ENCODE data around the gene MARS1. TPM values are rescaled to one million over a fixed set of nuclear protein-coding genes. Genes with fewer than 3 reads are reported as not detected.
"Not testable (repeated sequence)": the region's sequence is repeated elsewhere in the genome, so short reads cannot be mapped to it uniquely, and the experiment has no call there.

Gene MARS1
- total RNA-seq, 1 experiment from 2014 or later: 291 TPM

DNA sequence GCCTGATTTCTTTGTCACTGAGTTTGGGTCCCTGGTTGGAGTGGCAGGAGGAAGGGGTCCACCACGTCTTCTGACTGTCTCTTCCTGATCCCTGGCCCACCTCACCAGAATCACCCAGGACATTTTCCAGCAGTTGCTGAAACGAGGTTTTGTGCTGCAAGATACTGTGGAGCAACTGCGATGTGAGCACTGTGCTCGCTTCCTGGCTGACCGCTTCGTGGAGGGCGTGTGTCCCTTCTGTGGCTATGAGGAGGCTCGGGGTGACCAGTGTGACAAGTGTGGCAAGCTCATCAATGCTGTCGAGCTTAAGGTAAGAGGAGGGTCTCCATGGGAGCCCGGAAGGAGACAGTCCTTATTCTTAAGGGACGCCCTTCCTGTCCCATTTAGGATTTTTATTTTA is 12.3 kb downstream of the MARS1 start:
- Histone ChIP-seq H3K9me3 (ENCODE audit: control insufficient read depth, insufficient read depth, low read depth, low read length) (no peaks in the 10 kb centered on the region), H3K4me3 (ENCODE audit: low read depth in 2 of 2, low read length in 2 of 2) (no peak overlapping the region), H3K36me3 (ENCODE audit: control insufficient read depth, insufficient read depth, low read length) (peaks cover 27% of the 10 kb centered on the region), H3K27me3 (ENCODE audit: control insufficient read depth, insufficient read depth, low read length) (no peaks in the 10 kb centered on the region), H3K27ac (ENCODE audit: low read length) (no peak overlapping the region), H3K4me1 (ENCODE audit: control insufficient read depth, insufficient read depth, low read length) (no peaks in the 10 kb centered on the region)
- POLR2A ChIA-PET: no interaction called here
- TF ChIP-seq SIN3A (IDR thresholded peaks at IDR 0.05; ENCODE audit: borderline replicate concordance, insufficient read depth, low read depth, low read length) (no peak), TCF7L2 (IDR thresholded peaks at IDR 0.05; ENCODE audit: low read depth, low read length) (no peak), POLR2AphosphoS5 (IDR thresholded peaks at IDR 0.05; ENCODE audit: low read depth, low read length) (no peak; the same call in 1 of the 2 replicates)
- TF ChIP-seq, protein P1, sequence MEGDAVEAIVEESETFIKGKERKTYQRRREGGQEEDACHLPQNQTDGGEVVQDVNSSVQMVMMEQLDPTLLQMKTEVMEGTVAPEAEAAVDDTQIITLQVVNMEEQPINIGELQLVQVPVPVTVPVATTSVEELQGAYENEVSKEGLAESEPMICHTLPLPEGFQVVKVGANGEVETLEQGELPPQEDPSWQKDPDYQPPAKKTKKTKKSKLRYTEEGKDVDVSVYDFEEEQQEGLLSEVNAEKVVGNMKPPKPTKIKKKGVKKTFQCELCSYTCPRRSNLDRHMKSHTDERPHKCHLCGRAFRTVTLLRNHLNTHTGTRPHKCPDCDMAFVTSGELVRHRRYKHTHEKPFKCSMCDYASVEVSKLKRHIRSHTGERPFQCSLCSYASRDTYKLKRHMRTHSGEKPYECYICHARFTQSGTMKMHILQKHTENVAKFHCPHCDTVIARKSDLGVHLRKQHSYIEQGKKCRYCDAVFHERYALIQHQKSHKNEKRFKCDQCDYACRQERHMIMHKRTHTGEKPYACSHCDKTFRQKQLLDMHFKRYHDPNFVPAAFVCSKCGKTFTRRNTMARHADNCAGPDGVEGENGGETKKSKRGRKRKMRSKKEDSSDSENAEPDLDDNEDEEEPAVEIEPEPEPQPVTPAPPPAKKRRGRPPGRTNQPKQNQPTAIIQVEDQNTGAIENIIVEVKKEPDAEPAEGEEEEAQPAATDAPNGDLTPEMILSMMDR (IDR thresholded peaks at IDR 0.05): no peak
- TF ChIP-seq, protein P2, sequence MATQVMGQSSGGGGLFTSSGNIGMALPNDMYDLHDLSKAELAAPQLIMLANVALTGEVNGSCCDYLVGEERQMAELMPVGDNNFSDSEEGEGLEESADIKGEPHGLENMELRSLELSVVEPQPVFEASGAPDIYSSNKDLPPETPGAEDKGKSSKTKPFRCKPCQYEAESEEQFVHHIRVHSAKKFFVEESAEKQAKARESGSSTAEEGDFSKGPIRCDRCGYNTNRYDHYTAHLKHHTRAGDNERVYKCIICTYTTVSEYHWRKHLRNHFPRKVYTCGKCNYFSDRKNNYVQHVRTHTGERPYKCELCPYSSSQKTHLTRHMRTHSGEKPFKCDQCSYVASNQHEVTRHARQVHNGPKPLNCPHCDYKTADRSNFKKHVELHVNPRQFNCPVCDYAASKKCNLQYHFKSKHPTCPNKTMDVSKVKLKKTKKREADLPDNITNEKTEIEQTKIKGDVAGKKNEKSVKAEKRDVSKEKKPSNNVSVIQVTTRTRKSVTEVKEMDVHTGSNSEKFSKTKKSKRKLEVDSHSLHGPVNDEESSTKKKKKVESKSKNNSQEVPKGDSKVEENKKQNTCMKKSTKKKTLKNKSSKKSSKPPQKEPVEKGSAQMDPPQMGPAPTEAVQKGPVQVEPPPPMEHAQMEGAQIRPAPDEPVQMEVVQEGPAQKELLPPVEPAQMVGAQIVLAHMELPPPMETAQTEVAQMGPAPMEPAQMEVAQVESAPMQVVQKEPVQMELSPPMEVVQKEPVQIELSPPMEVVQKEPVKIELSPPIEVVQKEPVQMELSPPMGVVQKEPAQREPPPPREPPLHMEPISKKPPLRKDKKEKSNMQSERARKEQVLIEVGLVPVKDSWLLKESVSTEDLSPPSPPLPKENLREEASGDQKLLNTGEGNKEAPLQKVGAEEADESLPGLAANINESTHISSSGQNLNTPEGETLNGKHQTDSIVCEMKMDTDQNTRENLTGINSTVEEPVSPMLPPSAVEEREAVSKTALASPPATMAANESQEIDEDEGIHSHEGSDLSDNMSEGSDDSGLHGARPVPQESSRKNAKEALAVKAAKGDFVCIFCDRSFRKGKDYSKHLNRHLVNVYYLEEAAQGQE (IDR thresholded peaks at IDR 0.05; ENCODE audit: insufficient read depth in 1 of 2, low read depth in 2 of 2, low read length in 1 of 2): no peak
- intact Hi-C loops (cut with micrococcal nuclease; ENCODE audit: unreplicated experiment) (no loop called here), in situ Hi-C loops (cut with HindIII; ENCODE audit: low pct_unique_long_range_greater_than_20kb, low sequenced_read_pairs) (no loop called here)
- CTCF ChIA-PET: interaction anchor here (0.6 kb wide), 1 partner anchor 40 kb away, joined by 3 read pairs; no protein-coding TSS in a partner anchor
- BruUV-seq (replicated peaks): no TSS peak
- ATAC-seq (no peak), DNase-seq (ENCODE audit: low read depth, low spot score) (no peak)

DNA sequence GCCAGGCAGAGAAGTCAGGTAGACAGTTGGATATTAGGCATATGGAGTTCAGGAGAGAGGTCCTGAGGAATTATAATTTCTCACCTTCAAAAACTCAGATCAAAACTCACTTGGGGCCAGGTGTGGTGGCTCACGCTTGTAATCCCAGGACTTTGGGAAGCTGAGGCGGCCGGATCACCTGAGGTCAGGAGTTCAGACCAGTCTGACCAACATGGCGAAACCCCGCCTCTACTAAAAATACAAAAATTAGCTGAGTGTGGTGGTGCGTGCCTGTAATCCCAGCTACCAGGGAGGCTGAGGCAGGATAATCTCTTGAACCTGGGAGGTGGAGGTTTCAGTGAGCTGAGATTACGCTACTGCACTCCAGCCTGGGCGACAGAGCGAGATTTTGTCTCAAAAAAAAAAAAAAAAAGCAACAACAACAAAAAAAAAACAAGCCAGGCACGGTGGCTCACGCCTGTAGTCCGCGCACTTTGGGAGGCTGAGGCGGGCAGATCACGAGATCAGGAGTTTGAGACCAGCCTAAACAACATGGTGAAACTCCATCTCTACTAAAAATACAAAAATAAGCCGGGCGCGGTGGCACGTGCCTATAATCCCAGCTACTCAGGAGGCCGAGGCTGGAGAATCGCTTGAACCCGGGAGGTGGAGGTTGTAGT is 14.6 kb downstream of the MARS1 start:
- H3K4me3 ChIP-seq (ENCODE audit: low read depth in 2 of 2, low read length in 2 of 2); H3K27me3 ChIP-seq (ENCODE audit: control insufficient read depth, insufficient read depth, low read length); H3K27ac ChIP-seq (ENCODE audit: low read length); DNase-seq (ENCODE audit: low read depth, low spot score); in situ Hi-C loops (cut with HindIII; ENCODE audit: low pct_unique_long_range_greater_than_20kb, low sequenced_read_pairs); H3K4me1 ChIP-seq (ENCODE audit: control insufficient read depth, insufficient read depth, low read length); CTCF ChIA-PET; BruUV-seq (replicated peaks); H3K9me3 ChIP-seq (ENCODE audit: control insufficient read depth, insufficient read depth, low read depth, low read length); POLR2A ChIA-PET; intact Hi-C loops (cut with micrococcal nuclease; ENCODE audit: unreplicated experiment); ATAC-seq: not testable (repeated sequence)
- peaks cover 26% of the 10 kb centered on the region for H3K36me3 ChIP-seq (ENCODE audit: control insufficient read depth, insufficient read depth, low read length)

DNA sequence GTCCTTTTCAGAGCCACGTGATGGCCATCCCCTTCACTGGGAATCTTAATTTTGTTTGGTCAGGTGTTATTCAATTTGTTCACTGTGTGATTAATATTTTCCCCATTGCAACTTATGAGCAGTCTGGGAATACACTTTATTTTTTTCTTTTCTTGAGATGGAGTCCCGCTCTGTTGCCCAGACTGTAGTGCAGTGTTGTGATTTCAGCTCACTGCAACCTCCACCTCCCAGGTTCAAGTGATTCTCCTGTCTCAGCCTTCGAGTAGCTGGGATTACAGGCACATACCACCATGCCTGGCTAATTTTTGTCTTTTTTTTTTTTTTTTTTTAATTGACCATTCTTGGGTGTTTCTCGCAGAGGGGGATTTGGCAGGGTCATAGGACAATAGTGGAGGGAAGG is 18.7 kb downstream of the MARS1 start:
- in situ Hi-C loops (cut with HindIII; ENCODE audit: low pct_unique_long_range_greater_than_20kb, low sequenced_read_pairs); ATAC-seq; DNase-seq (ENCODE audit: low read depth, low spot score); intact Hi-C loops (cut with micrococcal nuclease; ENCODE audit: unreplicated experiment); H3K9me3 ChIP-seq (ENCODE audit: control insufficient read depth, insufficient read depth, low read depth, low read length); H3K27me3 ChIP-seq (ENCODE audit: control insufficient read depth, insufficient read depth, low read length); BruUV-seq (replicated peaks); POLR2A ChIA-PET; H3K27ac ChIP-seq (ENCODE audit: low read length); H3K4me1 ChIP-seq (ENCODE audit: control insufficient read depth, insufficient read depth, low read length); H3K4me3 ChIP-seq (ENCODE audit: low read depth in 2 of 2, low read length in 2 of 2): not testable (repeated sequence)
- peaks cover 16% of the 10 kb centered on the region for H3K36me3 ChIP-seq (ENCODE audit: control insufficient read depth, insufficient read depth, low read length)
- CTCF ChIA-PET: interaction anchor here (0.7 kb wide), 1 partner anchor 58 kb away, joined by 9 read pairs; no protein-coding TSS in a partner anchor

DNA sequence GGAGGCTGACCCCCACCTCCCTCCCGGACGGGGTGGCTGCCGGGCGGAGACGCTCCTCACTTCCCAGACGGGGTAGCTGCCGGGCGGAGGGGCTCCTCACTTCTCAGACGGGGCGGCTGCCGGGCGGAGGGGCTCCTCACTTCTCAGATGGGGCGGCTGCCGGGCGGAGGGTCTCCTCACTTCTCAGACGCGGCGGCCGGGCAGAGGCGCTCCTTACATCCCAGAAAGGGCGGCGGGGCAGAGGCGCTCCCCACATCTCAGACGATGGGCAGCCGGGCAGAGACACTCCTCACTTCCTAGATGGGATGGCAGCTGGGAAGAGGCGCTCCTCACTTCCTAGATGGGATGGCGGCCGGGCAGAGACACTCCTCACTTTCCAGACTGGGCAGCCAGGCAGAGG is 19.9 kb downstream of the MARS1 start:
- CTCF ChIA-PET; H3K27me3 ChIP-seq (ENCODE audit: control insufficient read depth, insufficient read depth, low read length); H3K4me1 ChIP-seq (ENCODE audit: control insufficient read depth, insufficient read depth, low read length); DNase-seq (ENCODE audit: low read depth, low spot score); ATAC-seq; POLR2A ChIA-PET; H3K4me3 ChIP-seq (ENCODE audit: low read depth in 2 of 2, low read length in 2 of 2); H3K27ac ChIP-seq (ENCODE audit: low read length); in situ Hi-C loops (cut with HindIII; ENCODE audit: low pct_unique_long_range_greater_than_20kb, low sequenced_read_pairs); BruUV-seq (replicated peaks); H3K9me3 ChIP-seq (ENCODE audit: control insufficient read depth, insufficient read depth, low read depth, low read length); intact Hi-C loops (cut with micrococcal nuclease; ENCODE audit: unreplicated experiment): not testable (repeated sequence)
- peaks cover 19% of the 10 kb centered on the region for H3K36me3 ChIP-seq (ENCODE audit: control insufficient read depth, insufficient read depth, low read length)
